GM12878 (cell line): ENCODE data around the gene C11orf98.

ENCODE experiments used
- CHD2 ChIP-seq: IDR thresholded peaks from 2 replicates; pipeline ENCODE4 v1.6.1; 2011; ENCODE audit warnings: low read depth, low read length, improper control_type of control experiment, borderline replicate concordance
- CTCF ChIP-seq, 3 experiments: IDR thresholded peaks in 2 of 3; conservative IDR thresholded peaks in 1 of 3; 2 replicates each; pipeline ENCODE4 v1.5.1; 2011; ENCODE audit warnings: low read depth in 3 of 3, low read length in 3 of 3, mild to moderate bottlenecking in 3 of 3, control low read depth in 2 of 3, moderate library complexity in 2 of 3, inconsistent platforms in 1 of 3, mixed read lengths in 1 of 3; ENCODE audit not compliant: control insufficient read depth in 2 of 3, insufficient read depth in 1 of 3; ENCODE audit errors: extremely low read depth in 1 of 3
- HDAC2 ChIP-seq: fragments of 200-600 bp; sonication (generic); IDR thresholded peaks from 2 replicates; pipeline ENCODE4 v1.6.1; 2017
- KDM1A ChIP-seq: fragments of 200-600 bp; sonication (generic); IDR thresholded peaks from 2 replicates; pipeline ENCODE4 v1.6.1; 2016; ENCODE audit warnings: borderline replicate concordance
- NRF1 ChIP-seq: conservative IDR thresholded peaks from 2 replicates; pipeline ENCODE4 v1.6.1; 2011; ENCODE audit warnings: mild to moderate bottlenecking, low read depth, low read length, improper control_type of control experiment
- POLR2A ChIP-seq: IDR thresholded peaks from 2 replicates; pipeline ENCODE4 v1.6.1; 2011; ENCODE audit warnings: low read depth, mild to moderate bottlenecking, low read length
- RELA ChIP-seq: fragments of 450-650 bp; IDR thresholded peaks from 2 replicates; pipeline ENCODE4 v1.8.0; 2014; ENCODE audit warnings: borderline replicate concordance; ENCODE audit not compliant: partially characterized antibody
- REST ChIP-seq: IDR thresholded peaks from 2 replicates; pipeline ENCODE4 v1.6.1; 2012; ENCODE audit warnings: mild to moderate bottlenecking, low read depth, low read length
- SP1 ChIP-seq: IDR thresholded peaks from one replicate; pipeline ENCODE4 v1.6.1; 2011; ENCODE audit warnings: low read depth, low read length
- ZBTB40 ChIP-seq: fragments of 450-650 bp; IDR thresholded peaks from 2 replicates; pipeline ENCODE4 v1.6.1; 2016; ENCODE audit warnings: mild to moderate bottlenecking, moderate library complexity, borderline replicate concordance
- ZNF207 ChIP-seq: fragments of 450-650 bp; IDR thresholded peaks from 2 replicates; pipeline ENCODE4 v1.6.1; 2014; ENCODE audit warnings: antibody characterized with exemption, mild to moderate bottlenecking, borderline replicate concordance

GRCh38 chr11:62680825-62681240, 15.8 kb upstream of the C11orf98 start:
- TF ChIP-seq NRF1 (no peak), REST (no peak), ZBTB40 (no peak), HDAC2 (no peak), ZNF207 (no peak), POLR2A (no peak), CTCF (IDR thresholded peaks at IDR 0.05 in 2 of 3, conservative IDR thresholded peaks at IDR 0.05 in 1 of 3; ENCODE audit: control insufficient read depth in 2 of 3, extremely low read depth in 1 of 3, insufficient read depth in 1 of 3, low read depth in 3 of 3, low read length in 3 of 3) (peak; percentile 63 to 69 (median 65)), CHD2 (no peak), KDM1A (no peak), SP1 (no peak), RELA (no peak)
